GM18511 (cell line): Measurements from ENCODE around the gene CDC45.

Experiments used
- ATAC-seq: cut with Tn5 transposase; IDR thresholded peaks from one replicate; pipeline ENCODE4 v1.9.1; 2021; ENCODE audit warnings: mild to moderate bottlenecking, moderate library complexity; ENCODE audit not compliant: unreplicated experiment

Gene CDC45

DNA sequence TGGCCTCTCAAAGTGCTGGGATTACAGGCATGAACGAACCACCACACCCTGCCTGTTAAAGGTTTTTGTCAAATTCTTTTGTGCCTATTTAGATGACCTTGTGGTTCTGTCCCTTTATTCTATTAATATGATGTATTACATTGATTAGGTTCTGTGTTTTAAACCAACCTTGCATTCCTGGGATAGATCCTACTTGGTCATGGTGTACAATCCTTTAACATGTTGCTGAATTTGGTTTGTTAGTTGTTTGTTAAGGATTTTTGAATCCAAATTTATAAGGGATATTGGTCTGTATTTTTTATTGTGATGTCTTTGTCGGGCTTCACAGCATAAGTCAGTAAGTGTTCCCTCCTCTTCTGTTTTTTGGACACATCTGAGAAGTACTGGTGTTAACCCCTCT, 73.5 kb downstream of the CDC45 start:
- ATAC-seq, result no peak

DNA sequence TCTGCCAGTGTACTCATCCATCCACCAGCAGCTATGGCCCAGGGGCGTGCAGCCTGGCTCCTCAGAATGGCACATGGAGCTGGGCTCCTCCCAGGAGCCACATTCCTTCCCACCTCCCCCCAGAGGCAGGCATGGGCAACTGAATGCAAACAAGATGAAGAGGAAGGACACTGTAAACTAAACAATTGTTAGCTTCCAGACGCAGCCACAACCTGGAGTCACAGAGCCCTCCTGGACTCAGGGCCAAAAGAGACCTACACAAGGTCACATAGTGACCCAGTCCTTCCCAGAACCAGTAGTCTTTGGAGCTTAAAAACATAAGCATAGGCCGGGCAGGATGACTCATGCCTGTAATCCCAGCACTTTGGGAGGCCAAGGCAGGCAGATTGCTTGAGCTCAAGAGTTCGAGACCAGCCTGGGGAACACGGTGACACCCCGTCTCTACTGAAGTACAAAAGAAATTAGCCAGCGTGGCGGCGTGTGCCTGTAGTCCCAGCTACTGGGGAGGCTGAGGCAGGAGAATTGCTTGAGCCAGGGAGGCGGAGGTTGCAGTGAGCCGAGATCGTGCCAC, 75.2 kb downstream of the CDC45 start:
- no peak for ATAC-seq

DNA sequence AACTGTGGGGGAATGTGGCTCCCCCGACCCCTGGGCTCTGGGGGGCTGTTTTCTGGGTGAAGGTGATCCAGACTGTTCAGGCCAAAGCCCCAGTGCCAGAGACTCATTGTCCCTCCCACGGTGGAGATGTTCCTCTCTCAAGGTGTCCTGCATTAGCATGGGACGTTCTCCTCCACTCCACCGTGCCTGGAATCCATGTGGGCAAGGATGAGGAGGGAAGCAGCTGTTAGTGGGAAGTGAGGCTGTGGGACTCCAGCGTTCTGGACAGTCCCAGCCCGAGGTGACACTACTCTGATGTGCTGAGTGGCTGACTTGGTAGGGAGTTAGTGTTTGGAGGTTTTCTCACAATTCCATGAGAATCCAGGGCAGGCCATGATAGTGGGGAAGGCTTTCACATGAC, 75.9 kb downstream of the CDC45 start:
- no peak for ATAC-seq

DNA sequence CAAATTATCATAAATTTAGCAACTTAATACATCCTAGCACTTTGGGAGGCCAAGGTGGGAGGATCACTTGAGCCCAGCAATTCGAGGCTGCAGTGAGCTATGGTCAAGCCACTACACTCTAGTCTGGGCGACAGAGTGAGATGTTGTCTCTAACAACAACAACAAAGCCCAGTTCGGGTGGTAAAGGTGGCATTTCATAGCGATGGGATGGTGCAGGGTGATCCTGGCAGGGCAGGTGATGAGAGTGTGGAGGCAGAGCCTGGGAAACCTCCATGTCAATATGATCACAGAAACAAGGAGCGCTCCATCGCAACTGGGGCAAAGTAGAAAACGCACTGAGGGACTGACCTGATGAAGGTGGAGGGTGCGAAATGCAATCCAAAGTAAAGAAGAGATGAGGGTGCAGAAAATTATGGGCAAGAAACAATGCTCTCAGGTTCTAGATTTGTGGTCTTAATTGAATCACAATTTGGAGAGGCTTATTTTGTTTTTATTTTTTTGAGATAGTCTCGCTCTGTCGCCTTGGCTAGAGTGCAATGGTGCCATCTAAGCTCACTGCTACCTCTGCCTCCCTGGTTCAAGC, 77.3 kb downstream of the CDC45 start:
- no peak for ATAC-seq

DNA sequence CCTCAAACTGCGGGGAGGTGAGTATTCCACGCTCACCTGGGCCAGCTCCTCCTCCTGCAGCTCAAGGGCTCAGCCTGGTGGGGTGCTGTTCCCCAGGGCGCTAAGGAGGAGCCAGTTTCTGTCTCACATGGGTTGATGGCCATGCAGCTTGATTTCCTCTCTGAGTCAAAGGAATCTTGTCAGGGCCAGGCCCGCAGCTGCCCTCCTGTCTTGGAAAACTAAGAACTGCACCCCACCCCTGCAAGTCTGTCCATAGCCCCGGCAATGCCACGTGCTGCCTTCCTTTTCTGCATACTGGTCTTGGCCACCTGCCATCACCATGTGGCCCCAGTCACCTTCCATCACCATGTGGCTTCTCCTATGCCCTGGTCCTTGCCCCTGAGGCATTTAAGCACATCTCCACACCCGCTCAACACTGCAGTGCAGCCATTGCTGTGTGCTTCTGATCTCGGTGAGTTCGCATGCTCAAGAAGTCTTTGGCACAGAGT, 79.6 kb downstream of the CDC45 start:
- no peak for ATAC-seq

DNA sequence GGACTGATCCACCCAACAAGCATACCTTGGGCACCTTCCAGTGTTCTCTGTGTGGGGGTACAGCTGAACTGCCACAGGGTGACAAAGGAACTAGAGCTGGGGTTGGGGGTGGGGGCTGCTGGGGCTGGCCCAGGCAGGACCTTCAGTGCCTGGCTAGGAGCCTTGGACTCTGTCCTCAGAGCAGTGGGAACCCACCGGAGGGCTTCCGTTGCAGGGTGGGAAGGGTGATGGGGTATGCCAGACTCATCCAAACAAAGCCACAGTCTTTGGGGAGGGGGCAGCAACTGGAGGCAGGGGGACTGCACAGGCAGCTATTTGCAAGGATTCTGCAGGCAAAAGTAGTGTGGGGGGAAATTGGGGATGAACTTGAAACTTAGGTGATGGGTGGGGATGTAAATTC, 80.2 kb downstream of the CDC45 start:
- no peak for ATAC-seq

DNA sequence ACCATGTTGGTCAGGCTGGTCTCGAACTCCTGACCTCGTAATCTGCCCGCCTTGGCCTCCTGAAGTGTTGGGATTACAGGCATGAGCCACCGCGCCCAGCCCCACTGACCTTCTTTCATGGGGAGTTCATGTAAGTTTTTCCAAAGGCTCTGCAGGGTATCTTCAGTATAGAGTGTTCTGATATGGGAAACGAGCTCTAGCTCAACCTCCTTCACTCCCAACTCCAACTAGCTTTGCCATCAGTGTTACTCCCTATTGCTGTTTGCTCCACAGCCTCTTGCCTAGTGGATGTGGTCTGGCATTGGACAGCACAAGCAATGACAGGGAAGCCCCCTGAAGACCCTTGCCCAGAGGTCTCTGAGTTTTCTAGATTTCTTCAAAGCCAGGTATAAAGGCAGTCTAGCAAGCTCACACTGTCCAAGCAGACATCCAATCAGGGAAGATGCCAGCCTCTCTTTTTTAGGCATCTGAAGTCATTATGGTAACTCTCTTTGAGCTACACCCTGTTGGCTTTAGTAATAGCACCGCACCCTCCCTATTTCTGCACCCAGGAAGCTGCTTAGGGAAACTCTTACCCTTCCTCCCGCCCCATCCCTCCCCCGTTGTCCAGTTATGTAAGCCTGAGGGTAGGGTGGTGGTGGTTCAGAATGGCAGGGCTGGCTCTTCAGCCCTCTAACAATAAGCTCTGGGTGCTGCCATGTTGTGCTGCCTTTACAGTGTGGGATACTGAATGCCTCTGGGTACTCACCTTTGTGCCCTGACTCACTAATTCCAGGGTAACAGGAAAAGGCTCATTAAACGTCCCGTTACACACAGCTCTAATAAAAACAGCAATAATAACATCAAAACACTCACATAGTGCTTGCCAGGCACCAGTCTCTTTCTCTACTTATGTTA, 85.9 kb downstream of the CDC45 start:
- no peak for ATAC-seq

DNA sequence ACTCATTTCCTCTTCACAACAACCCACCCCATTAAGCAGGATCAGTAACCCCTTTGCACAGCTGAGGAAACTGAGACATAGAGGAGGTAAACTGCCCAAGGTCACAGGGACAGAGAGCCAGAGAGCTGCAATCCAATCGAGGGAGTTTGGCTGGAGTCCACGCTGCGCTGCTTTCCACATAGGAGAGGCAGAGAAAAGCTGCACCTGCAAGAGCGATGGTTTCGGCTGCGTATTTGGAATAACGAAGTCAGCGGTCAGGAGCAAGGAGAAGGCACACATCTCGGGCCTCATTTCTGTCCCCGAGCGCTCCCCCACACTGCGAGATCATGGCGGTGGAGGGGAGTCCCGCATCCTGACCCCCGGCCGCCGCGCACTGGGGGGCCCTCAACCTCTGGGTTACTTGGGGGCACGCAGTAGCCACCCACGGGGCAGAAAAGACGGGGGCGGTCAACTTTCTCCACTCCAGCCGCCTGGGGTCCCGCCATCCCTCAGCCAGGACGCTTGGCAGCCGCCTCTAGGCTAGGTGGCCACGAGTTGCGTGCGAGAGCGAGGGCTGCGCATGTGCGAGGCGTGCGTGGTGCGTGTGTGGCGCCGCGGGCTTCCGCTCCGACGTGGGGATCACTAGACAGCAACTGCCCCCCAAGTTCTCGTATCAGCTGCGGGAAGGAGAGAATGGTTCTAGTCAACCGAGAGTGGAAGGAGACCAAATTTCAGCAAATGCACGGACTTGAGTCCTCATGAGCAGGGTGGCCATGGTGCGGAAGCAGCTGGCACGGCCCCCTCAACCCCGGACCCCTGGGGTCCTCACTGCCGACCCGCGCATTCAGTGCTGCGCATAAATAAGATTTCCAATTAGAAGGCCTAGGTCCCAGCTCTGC, 86.8 kb downstream of the CDC45 start:
- no peak for ATAC-seq

DNA sequence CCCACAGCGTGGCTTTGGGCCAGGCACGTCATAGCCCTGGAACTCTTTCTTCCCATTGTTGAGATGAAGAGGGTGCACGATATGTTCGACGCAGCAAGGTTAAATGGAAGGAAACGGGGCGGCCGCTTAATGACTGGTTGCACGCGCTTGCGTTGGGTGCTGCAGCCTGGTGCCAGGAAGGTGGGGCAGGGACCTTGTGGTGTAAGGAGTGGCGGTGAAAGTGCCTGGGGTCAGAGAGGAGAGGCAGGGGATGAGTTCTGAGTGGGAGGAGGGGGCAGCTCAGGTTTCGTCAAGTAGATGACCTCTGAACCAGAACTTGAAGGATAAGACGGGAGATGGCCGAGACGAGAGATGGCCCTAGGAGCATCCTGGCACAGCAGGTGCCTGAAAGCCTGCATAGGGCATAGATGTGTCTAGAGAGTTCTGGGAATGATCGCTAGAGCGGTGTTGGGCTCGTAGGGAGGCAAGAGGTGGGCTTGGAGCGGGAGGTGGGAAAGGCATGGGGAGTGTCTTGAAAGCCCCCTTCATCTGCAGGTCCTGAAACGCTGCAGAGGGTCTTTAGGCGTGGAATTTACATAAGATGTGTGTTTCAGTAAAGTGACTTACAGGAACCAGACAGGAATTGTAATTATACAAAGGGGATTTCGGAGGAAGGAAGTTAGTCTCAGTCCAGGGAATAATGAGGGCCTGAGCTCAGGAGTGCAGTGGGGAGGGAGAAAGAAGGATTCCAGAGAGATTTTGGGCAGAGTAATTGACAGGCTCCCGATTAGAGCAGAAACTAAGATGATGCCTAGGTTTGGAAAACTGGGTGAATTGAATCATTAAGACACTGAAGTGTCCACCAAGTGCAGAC, 87.7 kb downstream of the CDC45 start:
- ATAC-seq, result no peak

DNA sequence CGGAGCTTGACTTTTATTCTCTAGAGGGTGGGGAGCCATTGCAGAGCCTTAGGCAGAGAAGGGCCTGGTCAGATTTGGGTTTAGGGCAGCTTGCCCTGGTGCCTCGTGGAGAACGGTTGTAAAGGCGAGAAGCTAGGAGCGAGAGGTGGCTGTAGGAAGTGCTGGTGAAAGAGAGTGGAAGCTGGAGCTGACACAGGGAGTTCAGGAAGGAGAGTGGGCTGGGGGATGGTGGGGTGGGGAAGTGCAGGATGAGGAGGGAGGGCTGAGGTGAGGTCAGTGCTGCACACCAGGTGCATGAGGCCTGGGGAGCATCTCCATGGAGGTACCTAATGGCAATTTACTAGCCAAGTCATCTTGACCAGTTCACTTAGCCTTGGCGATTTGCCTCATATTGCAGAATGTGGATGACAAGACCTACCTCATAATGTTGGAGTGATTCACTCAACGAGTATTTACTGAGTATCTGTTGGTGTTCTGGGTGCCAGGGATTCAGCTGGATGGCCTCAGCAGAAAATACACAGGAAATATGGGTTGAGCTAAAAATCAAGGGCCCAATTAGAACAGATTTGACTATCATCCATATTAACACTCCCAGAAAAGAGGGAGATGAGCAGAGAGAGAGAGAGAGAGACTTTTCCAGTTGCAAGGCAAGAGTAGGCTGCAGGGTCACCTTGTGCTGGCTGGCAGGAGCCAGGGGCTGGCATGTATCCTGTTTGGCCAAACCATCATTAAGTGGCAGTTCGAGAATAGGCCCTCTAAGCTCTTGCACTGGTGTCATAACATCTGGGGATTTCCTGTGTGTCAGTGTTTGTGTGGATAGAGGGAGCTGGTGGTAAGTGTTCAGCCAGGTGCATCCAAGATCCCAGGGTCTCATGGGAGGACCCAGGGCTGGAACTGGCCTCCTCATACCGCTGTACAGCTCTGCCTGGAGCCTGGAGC, 88.9 kb downstream of the CDC45 start:
- no peak for ATAC-seq

DNA sequence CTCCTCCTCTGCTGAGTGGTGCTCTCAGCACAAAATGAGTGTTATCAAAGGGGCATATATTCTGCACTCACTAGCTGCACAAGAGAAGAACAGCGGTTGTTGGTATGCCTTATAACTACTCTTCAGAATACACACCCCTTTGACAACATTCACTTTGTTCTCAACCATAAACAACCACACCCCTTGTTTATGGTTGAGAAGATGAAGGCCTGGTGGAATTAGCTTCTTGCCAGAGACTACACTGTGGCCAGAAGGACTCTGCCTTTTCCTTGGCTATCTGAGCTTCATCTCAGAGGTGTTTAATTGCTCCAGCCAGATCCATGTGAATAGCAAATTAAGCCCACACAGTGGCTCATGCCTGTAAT, 89.5 kb downstream of the CDC45 start:
- no peak for ATAC-seq

DNA sequence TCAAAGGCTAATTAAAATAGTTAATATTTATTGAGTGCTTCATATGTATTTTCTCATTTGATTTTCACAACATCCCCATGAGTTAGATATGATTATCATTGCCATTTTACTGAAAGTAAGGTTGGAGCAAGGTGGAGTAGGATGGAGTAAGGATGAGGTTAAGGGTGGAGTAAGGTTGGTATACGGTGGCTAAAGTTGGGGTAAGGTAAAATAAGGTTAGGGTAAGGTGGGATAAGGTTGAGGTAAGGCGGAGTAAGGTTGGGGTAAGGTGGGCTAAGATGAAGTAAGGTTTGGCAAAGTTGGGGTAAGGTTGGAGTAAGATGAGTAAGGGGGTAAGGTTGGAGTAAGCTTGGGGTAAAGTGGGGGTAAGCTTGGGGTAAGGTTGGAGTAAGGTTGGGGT, 90.3 kb downstream of the CDC45 start:
- no peak for ATAC-seq
